Measurements from ENCODE around the gene RPF1. TPM values are rescaled to one million over a fixed set of nuclear protein-coding genes. Genes with fewer than 3 reads are reported as not detected.

The RPF1 gene
- polyA plus RNA-seq, 1 donor (not counting 4 experiments of a cell fraction or from before 2014, with no cell fraction given): 57.8 TPM

GRCh38 chr1:84505493-84506001 lies 26.5 kb downstream of the RPF1 start:
- dilution Hi-C loops (cut with MboI; ENCODE audit: extremely low pct_ligation_motif_present, low sequenced_read_pairs): no loop called here
- Histone ChIP-seq H3K9me3 (ENCODE audit: control insufficient read depth, low read depth, low read length) (no peaks in the 10 kb centered on the region), H3K36me3 (ENCODE audit: control insufficient read depth in 2 of 2, extremely low read depth in 1 of 2, insufficient read depth in 2 of 2, low read length in 2 of 2) (peaks cover 0 to 3% of the 10 kb centered on the region in 2 experiments), H3K4me3 (ENCODE audit: control insufficient read depth in 2 of 3, extremely low read depth in 1 of 3, insufficient read depth in 2 of 3, low read depth in 1 of 3, low read length in 3 of 3) (peak overlapping the region; percentile 65 to 100 (median 99)), H3K79me2 (ENCODE audit: control insufficient read depth, insufficient read depth, low read length) (peaks cover 51% of the 10 kb centered on the region), H3K4me1 (ENCODE audit: control insufficient read depth, extremely low read depth, insufficient read depth, low read length) (peaks cover 15% of the 10 kb centered on the region), H3K27ac (ENCODE audit: control insufficient read depth, insufficient read depth, low read length) (peak overlapping the region; percentile 97), H3K27me3 (ENCODE audit: control insufficient read depth, extremely low read depth, insufficient read depth, low read length) (no peaks in the 10 kb centered on the region), H3K4me2 (ENCODE audit: control insufficient read depth, extremely low read depth, insufficient read depth, low read depth, low read length) (peak overlapping the region; percentile 98), H2AFZ (ENCODE audit: control insufficient read depth, low read length) (peak overlapping the region; percentile 84), H4K20me1 (ENCODE audit: control insufficient read depth, extremely low read depth, insufficient read depth, low read length) (peaks cover 2% of the 10 kb centered on the region), H3K9ac (ENCODE audit: control insufficient read depth, extremely low read depth, insufficient read depth, low read length) (peak overlapping the region; percentile 98), H3K9me1 (ENCODE audit: control insufficient read depth, extremely low read depth, insufficient read depth, low read length) (no peaks in the 10 kb centered on the region)
- peak; percentile 20 for FAIRE-seq
- DNase-seq (ENCODE audit: low read depth, low spot score): no peak
- no peak for TF ChIP-seq EZH2 (IDR thresholded peaks at IDR 0.05; ENCODE audit: low read length)
- TF ChIP-seq CTCF (optimal IDR thresholded peaks at IDR 0.05 in 1 of 3, IDR thresholded peaks at IDR 0.05 in 1 of 3, conservative IDR thresholded peaks at IDR 0.05 in 1 of 3; ENCODE audit: extremely low read depth in 1 of 3, insufficient read depth in 2 of 3, low read length in 3 of 3): no peak

GRCh38 chr1:84506002-84506728 lies 27.1 kb downstream of the RPF1 start, which contains the start of the genes GNG5 and SPATA1:
Gene GNG5 (minus strand): TSS chr1:84506581. CDS start chr1:84506091, 490 bp downstream.
Gene SPATA1 (plus strand): TSS chr1:84506386. CDS start chr1:84516360, 9,974 bp downstream.
- dilution Hi-C loops (cut with MboI; ENCODE audit: extremely low pct_ligation_motif_present, low sequenced_read_pairs): no loop called here
- H3K79me2 ChIP-seq (ENCODE audit: control insufficient read depth, insufficient read depth, low read length): peaks cover 45% of the 10 kb centered on the region

More at GRCh38 chr1:84506002-84506728, 27.1 kb downstream of the RPF1 start, which contains the start of the genes GNG5 and SPATA1:
- Histone ChIP-seq H3K4me2 (ENCODE audit: control insufficient read depth, extremely low read depth, insufficient read depth, low read depth, low read length) (peak within 1 kb of the TSS; percentile 98), H3K9ac (ENCODE audit: control insufficient read depth, extremely low read depth, insufficient read depth, low read length) (peak within 1 kb of the TSS; percentile 98), H3K36me3 (ENCODE audit: control insufficient read depth in 2 of 2, extremely low read depth in 1 of 2, insufficient read depth in 2 of 2, low read length in 2 of 2) (peaks cover 0 to 3% of the 10 kb centered on the region in 2 experiments), H3K9me1 (ENCODE audit: control insufficient read depth, extremely low read depth, insufficient read depth, low read length) (no peaks in the 10 kb centered on the region), H3K27me3 (ENCODE audit: control insufficient read depth, extremely low read depth, insufficient read depth, low read length) (no peaks in the 10 kb centered on the region), H3K9me3 (ENCODE audit: control insufficient read depth, low read depth, low read length) (no peaks in the 10 kb centered on the region), H2AFZ (ENCODE audit: control insufficient read depth, low read length) (peak within 1 kb of the TSS; percentile 89), H3K4me1 (ENCODE audit: control insufficient read depth, extremely low read depth, insufficient read depth, low read length) (peaks cover 15% of the 10 kb centered on the region), H3K27ac (ENCODE audit: control insufficient read depth, insufficient read depth, low read length) (peak within 1 kb of the TSS; percentile 97), H4K20me1 (ENCODE audit: control insufficient read depth, extremely low read depth, insufficient read depth, low read length) (peaks cover 2% of the 10 kb centered on the region), H3K4me3 (ENCODE audit: control insufficient read depth in 2 of 3, extremely low read depth in 1 of 3, insufficient read depth in 2 of 3, low read depth in 1 of 3, low read length in 3 of 3) (peak within 1 kb of the TSS; percentile 65 to 100 (median 99))
- TF ChIP-seq CTCF (optimal IDR thresholded peaks at IDR 0.05 in 1 of 3, IDR thresholded peaks at IDR 0.05 in 1 of 3, conservative IDR thresholded peaks at IDR 0.05 in 1 of 3; ENCODE audit: extremely low read depth in 1 of 3, insufficient read depth in 2 of 3, low read length in 3 of 3): no peak
- no peak for TF ChIP-seq EZH2 (IDR thresholded peaks at IDR 0.05; ENCODE audit: low read length)
- FAIRE-seq (peak; percentile 56), DNase-seq (ENCODE audit: low read depth, low spot score) (peak; percentile 52)

Data from keratinocyte (primary cell).